HG02973 (cell line): ENCODE data around the gene MAN1C1.
"Not testable (repeated sequence)": the region's sequence is repeated elsewhere in the genome, so short reads cannot be mapped to it uniquely, and the experiment has no call there.

Experiments
- ATAC-seq: cut with Tn5 transposase; IDR thresholded peaks from one replicate; pipeline ENCODE4 v1.9.1; 2021; ENCODE audit warnings: moderate library complexity; ENCODE audit not compliant: unreplicated experiment

Gene MAN1C1

DNA sequence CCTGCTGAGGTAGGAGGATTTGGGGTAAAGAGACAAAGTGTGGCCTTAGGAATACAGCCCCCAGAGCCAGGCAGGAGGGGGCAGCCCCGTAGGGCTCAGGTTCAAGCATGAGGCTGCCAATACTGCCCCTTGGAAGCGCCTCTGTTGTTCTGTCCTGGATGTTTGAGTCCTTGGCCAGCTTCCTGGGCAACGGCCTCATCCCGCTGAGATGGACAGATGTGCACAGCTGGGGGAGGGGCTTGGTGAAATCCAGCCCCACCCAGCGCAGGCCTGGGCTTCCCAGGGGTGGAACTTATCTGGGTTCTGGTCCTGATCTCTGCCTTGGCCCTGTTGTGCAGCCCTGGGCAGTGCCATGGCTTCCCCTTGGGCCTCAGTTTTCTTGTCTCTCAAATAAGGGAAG lies 34.8 kb upstream of the MAN1C1 start:
- ATAC-seq, result no peak

DNA sequence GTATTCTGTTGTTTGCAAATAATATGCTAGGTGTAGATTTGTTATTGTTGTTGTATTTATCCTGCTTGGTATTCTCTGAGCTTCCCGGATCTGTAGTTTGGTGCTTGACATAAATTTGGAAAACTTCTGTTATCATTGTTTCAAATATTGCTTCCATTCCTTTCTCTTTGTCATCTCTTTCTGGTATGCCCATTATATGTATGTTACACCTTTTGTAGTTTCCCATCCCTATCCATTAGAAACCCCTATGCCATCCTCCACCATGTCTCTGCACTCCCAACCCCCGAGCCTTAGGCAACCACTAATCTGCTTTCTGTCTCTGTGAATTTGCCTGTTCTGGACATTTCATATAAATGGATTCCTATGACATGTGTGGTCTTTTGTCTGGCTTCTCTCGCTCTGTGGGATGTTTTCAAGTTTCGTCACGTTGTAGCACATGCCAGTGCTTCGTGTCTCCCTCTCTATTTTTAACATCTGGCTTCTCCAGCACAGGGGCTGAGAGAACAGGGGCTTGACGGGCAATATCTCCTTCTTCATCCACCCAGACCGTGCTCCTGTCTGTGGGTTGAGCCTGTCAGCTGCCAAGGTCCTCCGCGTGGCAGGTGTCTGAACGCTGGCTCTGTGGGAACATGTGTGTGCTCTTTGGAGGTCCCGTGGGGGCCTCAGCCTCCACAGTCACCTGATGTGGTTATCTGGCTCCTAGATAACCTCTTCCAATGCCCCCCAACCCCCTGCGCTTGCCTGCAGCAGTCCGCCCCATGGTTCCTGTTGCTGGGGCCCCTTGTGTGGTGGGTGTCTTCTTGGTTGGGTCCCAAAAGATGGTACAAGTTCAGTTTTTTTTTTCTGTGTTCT lies 32.8 kb upstream of the MAN1C1 start:
- ATAC-seq, result no peak

DNA sequence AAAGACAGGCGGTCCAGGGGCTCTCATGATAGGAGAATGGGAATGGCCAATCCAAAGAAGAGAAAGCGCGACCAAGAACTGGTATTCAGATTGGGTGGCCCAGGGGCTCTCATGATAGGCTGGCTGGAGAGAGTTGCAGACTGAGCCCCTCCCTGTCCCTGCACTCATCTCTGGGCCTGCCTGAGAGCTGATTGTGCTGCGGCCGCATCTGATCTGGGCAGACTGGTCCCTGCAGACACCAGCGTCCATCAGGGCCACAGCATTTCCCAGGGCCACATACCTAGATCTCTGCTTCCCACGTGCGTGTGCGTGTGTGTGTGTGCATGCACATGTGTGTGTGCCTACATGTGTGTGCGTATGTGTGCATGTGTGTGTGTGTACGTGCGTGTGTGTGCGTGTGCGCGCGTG lies 30.4 kb upstream of the MAN1C1 start:
- no peak for ATAC-seq

DNA sequence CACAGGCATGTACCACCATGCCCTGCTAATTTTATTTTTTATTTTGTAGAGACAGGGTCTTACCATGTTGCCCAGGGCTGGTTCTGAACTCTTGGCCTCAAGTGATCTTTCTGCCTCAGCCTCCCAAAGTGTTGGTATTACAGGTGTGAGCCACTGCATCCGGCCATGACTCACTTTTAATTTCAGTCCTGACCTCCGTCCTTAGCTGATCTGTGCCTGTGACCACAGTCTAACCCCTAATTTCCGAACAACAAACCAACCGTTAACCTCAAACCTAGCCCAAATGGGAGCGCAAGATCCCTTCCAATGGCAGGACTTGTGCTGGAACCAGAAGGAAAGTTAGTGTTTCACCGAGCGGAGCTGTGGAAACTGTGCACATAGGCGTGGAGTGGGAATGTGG lies 29.3 kb upstream of the MAN1C1 start:
- no peak for ATAC-seq

DNA sequence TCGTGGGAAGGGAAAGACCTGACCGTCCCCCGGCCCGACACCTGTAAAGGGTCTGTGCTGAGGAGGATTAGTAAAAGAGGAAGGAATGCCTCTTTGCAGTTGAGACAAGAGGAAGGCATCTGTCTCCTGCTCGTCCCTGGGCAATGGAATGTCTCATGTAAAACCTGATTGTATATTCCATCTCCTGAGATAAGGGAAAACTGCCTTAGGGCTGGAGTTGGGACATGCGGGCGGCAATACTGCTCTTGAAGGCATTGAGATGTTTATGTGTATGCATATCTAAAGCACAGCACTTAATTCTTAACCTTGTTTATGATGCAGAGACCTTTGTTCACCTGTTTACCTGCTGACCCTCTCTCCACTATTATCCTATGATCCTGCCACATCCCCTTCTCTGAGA lies 28.4 kb upstream of the MAN1C1 start:
- ATAC-seq, result not testable (repeated sequence)

DNA sequence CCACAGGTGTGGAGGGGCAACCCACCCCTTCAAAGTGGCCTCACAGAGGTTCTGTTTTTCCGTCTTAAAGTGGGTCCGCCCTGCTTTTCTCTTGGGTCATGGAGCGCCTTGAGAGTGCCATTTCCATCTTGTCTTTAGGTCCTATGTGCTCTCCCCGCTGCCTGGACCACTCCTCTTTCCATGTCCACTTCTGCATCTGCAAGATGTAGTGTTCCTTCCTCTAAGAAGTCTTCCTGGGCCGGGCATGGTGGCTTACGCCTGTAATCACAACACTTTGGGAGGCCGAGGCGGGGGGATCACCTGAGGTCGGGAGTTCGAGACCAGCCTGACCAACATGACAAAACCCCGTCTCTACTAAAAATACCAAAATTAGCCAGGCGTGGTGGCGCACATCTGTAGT lies 27.8 kb upstream of the MAN1C1 start:
- not testable (repeated sequence) for ATAC-seq

DNA sequence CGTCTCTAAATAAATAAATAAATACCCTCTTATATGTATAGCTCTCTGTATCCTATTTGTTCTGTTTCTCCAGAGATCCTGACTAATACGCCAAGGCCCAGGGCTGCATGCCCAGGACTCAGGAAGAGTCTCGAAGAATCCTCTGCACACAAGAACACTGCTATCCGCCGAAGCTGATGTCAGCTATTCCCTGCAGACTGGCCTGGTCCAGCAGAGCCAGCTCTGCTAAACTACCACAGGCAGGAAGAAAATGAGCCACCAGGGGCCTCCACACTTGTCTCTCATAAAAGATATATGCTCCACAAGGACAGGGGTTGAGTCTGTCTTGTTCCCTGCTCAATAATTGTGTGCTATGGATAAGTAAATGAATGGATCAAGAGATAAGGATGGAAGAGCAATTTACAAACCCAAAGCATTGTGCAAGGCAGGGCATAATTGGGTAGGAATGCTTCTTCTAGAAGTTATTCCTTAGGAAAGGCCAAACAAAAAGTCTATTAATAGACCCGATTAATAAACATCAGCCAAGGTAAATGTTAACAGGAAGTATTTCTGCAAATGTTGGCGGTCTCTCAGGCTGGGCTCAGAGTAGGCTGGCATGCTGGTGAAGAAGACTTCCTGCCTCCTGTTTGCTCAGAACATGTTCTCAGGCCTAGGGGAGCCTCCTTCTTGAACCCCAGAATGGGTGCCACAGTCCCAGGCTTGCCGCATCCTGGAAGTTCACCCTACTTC lies 26.3 kb upstream of the MAN1C1 start:
- no peak for ATAC-seq

DNA sequence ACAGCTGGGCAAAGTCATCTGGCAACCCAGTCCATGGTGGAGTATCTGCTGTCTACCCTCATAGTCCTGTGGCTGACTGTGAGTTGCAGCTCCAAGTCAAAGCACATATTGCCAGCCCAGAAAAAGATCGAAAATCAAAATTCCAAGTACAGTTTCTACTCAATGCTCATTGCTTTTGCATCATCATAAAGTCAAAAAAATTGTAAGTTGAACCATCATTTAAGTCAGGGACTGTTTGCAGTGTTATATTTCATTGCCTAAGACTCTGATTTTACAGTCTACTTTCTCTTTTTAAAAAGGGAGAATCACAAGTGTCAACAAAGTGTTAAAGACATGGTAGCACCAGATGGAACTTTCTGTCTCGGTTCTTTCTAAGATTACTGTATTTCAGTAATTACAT lies 22.7 kb upstream of the MAN1C1 start:
- no peak for ATAC-seq

DNA sequence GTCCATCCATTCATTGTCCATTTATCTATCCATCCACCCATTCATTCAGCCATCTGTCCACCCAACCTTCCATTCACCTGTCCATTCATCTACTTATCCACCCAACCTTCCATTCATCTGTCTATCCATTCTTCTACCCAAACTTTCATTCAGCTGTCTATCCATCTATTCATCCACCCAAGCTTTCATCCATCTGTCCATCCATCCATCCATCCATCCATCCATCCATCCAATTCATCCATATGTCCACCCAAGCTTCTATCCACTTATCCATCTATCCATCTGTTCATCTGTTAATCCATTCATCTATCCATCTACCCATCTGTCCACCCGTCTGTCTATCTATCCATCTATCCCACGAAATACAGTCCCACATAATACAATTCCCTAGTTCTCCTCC lies 21.6 kb upstream of the MAN1C1 start:
- ATAC-seq, result no peak

DNA sequence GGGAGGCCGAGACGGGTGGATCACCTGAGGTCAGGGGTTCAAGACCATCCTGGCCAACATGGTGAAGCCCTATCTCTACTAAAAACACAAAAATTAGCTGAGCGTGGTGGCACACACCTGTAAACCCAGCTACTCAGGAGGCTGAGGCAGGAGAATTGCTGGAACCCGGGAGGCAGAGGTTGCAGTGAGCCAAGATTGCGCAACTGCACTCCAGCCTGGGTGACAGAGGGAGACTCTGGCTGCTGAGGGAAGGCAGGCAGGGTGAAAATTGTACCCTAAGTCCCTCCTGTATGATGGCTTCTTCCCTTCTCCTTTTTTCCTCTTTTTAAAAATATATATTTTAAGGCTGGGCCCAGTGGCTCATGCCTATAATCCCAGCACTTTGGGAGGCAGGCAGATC lies 19.9 kb upstream of the MAN1C1 start:
- ATAC-seq, result not testable (repeated sequence)

DNA sequence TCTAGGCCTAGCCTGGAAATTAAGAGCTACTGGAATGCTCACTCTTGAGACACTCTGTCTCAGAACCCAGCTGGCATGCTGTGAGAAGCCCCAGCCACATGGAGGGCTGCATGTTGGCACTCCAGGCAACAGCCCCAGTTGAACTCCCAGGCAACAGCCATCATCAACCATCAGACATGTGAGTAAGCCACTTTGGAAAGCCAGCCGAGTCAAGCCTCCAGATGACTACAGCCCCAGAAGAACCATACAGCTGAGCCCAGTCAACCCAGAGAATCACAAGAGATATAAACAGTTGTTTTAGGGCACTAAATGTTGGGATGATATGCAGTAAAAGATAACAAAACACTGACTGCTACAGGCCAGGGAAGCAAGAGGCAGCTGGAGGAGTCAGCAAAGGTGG lies 17.7 kb upstream of the MAN1C1 start:
- ATAC-seq, result no peak

DNA sequence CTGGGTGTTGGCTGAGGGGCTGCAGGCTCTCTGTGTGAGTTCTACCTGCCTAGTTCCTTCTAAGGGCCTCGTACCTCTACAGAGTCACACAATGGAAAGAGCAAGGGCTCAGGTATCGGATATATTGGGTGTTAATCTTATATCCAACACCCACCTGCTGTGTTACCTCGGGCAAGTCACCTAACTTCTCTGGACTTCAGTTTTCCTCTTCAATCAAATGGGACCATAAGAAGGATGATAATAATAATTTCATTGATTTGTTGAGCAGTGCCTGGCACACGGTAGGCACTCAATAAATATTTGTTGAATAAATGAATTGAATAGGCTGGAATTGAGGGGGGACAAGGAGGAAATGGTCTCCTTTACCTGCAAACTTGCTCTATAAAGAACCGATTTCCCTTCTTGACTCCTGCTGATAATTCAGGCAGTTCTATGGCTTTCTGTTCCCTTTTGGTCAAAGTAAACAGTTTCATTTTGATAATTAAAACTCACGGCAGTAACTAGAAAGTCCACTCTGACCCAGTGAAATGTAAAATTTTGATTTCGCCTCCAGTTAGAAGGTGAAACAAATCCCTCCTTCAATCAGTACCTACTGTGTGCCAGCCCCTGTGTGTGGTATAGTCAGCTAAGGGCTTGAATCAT lies 16.5 kb upstream of the MAN1C1 start:
- no peak for ATAC-seq

DNA sequence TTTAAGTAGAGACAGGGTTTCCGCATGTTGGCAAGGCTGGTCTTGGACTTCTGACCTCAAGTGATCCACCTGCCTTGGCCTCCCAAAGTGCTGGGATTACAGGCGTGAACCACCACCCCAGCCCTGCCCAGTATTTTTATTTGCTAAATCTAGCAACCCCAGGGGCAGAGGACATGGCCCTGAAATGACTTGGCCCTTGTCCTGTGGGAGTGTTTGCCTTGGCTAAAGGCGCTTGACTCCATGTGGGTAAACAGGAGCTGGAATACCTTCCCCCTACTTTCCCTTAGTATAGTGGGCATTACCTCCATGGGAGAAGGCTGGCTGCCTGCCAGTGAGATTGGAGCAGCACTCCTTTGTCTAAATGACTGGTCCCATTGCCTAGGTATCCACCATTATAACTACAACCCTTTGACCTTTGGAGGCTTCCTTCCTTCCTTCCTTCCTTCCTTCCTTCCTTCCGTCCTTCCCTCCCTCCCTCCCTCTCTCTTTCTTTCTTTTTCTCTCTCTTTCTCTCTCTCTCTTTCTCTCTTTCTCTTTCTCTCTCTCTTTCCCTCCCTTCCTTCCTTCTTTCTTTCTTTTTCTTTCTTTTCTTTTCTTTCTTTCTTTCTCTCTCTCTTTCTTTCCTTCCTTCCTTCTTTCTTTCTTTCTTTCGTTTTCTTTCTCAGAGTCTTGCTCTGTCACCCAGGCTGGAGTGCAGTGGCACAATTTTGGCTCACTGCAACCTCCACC lies 15.5 kb upstream of the MAN1C1 start:
- not testable (repeated sequence) for ATAC-seq

DNA sequence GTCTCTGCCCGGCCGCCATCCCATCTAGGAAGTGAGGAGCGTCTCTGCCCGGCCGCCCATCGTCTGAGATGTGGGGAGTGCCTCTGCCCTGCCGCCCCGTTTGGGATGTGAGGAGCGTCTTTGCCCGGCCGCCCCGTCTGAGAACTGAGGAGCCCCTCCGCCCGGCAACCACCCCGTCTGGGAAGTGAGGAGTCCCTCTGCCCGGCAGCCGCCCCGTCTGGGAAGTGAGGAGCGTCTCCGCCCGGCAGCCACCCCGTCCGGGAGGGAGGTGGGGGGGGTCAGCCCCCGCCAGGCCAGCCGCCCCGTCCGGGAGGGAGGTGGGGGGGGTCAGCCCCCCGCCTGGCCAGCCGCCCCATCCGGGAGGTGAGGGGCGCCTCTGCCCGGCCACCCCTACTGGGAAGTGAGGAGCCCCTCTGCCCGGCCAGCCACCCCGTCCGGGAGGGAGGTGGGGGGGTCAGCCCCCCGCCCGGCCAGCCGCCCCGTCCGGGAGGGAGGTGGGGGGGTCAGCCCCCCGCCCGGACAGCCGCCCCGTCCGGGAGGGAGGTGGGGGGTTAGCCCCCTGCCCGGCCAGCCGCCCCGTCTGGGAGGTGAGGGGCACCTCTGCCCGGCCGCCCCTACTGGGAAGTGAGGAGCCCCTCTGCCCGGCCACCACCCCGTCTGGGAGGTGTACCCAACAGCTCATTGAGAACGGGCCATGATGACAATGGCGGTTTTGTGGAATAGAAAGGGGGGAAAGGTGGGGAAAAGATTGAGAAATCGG lies 12.6 kb upstream of the MAN1C1 start:
- not testable (repeated sequence) for ATAC-seq

DNA sequence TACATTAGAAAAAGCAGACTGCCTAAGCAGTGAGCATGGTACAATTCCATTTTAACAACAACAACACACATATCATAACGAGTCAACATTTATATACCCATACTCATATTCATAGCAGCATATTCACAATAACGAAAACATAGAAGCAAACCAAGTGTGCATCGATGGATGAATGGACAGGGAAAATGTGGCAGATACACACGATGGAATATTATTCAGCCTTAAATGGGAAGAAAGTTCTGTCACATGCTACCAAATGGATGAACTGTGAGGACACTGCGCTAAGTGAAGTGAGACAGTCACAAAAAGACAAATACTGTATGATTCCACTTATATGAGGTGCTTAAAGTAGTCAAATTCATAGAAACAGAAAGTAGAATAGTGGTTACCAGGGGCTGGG lies 9.5 kb upstream of the MAN1C1 start:
- ATAC-seq, result no peak

DNA sequence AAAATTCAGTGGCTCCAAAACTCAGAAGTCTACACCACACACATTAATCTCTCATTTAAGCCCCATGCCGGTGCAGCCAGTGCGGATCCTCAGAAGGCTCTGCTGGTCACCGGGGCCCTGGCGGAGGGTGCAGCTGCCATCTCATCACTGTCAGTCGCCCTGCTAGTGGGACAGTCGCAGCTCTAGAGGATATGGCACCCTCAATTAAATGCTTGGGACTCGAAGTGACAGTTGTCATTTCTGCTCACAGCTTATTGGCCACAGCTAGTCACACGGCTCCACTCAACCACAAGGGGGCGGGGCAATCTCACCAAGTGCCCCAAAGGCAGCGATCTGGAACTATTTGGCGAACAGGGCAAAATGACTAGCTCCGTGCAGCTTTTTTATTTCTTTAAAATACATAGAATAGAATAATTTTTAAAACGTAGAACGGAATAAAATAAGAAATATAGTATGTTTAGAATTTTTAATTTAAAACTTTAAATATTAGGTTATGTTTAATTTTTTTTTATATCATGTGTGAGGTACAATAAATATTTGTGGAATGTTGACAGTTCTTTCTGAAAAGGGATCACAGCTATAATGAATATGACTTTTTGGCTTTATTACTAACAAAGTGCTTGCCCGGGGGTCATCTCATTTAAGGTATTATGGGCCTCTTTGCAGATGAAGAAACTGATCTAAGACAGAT lies 8.0 kb upstream of the MAN1C1 start:
- no peak for ATAC-seq

DNA sequence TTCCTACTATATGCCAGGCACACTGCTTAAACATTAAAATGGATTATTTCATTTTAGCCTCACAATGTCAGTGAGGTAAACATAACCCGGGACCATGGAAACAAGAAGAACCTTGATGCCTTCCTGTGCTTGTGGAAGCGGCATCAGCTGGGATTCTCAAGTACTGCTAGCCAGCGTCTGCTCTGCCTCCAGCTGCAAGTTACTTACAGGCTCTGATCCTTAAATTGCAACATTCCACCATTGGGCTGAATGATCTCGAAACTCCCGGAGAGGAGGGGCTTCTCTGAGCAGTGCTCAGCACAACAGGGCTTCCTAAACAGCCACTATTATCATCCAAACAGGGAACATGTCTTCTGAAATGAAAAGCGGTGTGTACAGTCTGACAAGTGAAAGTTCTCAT lies 6.7 kb upstream of the MAN1C1 start:
- ATAC-seq, result no peak

DNA sequence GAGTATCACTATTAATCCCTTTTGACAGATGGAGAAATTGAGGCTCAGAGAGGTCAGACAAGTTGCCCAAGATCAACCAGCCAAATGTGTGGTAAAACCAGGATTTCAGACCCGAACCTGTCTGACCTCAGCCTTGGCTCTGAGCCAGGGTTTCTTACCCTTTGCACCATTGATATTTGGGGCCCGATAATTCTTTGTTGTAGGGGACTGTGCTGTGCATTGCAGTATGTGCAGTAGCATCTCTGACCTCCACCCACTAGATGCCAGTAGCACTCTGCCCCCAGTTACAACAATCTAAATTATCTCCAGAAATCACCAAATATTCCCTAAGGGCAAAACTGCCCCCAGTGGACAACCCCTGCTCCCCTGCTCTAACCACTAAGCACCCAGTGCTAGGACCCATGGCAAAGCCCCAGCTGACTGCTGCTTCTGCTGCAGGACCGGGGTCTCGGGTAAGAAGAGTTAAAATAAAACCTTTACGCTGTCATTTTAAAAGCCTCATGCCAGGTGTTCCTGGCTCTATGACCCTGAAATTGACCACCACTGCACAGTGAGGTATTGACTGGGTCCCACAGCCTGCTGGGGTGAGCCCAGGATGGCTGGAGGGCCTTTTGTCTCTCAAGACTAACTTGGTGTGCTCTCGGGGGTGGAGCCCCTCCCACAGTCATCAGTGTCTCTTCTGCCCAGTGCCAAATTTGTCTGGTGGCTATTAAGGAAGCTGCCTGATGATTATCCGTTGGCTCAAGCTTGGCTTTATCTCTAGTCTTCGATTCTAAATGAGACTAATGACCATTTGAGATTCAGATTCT lies 5.6 kb upstream of the MAN1C1 start:
- no peak for ATAC-seq

DNA sequence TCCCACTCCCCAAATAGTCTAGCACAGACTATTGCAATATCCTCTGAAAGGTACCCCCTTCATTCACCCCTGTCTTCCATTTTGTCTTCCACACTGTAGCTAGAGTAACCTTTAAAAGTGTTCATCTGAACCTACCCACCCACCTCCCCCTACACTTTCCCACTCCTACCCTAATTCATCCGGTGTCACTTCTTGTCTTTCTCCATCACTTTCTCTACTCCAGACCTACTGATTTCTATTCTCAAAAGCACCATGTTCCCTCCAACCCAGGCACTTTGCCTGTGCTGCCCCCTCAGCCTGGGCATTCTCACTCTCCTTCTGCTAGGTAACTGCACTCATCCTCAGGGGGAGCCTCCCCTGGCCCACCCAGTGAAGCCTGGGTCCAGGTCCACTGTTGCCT lies 4.7 kb upstream of the MAN1C1 start:
- no peak for ATAC-seq
